Measurements from ENCODE around the gene GALNT18.

- TF ChIP-seq CTCF (IDR thresholded peaks at IDR 0.05; ENCODE audit: low read depth, low read length, missing input control) (no peak), JUND (IDR thresholded peaks at IDR 0.05) (no peak), SP1 (IDR thresholded peaks at IDR 0.05) (no peak), FOXA1 (IDR thresholded peaks at IDR 0.05) (no peak), ZBTB33 (IDR thresholded peaks at IDR 0.05) (no peak), TAF1 (conservative IDR thresholded peaks at IDR 0.05) (no peak), RAD21 (IDR thresholded peaks at IDR 0.05) (no peak), YY1 (IDR thresholded peaks at IDR 0.05) (no peak), GABPA (IDR thresholded peaks at IDR 0.05 in 1 of 2, conservative IDR thresholded peaks at IDR 0.05 in 1 of 2) (no peak), HNF4G (IDR thresholded peaks at IDR 0.05) (no peak), EGR1 (IDR thresholded peaks at IDR 0.05; ENCODE audit: low read depth in 2 of 2) (no peak)
- TF ChIP-seq, protein P1, sequence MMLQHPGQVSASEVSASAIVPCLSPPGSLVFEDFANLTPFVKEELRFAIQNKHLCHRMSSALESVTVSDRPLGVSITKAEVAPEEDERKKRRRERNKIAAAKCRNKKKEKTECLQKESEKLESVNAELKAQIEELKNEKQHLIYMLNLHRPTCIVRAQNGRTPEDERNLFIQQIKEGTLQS (IDR thresholded peaks at IDR 0.05), result no peak
- TF ChIP-seq, protein P2, sequence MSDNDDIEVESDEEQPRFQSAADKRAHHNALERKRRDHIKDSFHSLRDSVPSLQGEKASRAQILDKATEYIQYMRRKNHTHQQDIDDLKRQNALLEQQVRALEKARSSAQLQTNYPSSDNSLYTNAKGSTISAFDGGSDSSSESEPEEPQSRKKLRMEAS (IDR thresholded peaks at IDR 0.05), result no peak
- TF ChIP-seq, protein P3, sequence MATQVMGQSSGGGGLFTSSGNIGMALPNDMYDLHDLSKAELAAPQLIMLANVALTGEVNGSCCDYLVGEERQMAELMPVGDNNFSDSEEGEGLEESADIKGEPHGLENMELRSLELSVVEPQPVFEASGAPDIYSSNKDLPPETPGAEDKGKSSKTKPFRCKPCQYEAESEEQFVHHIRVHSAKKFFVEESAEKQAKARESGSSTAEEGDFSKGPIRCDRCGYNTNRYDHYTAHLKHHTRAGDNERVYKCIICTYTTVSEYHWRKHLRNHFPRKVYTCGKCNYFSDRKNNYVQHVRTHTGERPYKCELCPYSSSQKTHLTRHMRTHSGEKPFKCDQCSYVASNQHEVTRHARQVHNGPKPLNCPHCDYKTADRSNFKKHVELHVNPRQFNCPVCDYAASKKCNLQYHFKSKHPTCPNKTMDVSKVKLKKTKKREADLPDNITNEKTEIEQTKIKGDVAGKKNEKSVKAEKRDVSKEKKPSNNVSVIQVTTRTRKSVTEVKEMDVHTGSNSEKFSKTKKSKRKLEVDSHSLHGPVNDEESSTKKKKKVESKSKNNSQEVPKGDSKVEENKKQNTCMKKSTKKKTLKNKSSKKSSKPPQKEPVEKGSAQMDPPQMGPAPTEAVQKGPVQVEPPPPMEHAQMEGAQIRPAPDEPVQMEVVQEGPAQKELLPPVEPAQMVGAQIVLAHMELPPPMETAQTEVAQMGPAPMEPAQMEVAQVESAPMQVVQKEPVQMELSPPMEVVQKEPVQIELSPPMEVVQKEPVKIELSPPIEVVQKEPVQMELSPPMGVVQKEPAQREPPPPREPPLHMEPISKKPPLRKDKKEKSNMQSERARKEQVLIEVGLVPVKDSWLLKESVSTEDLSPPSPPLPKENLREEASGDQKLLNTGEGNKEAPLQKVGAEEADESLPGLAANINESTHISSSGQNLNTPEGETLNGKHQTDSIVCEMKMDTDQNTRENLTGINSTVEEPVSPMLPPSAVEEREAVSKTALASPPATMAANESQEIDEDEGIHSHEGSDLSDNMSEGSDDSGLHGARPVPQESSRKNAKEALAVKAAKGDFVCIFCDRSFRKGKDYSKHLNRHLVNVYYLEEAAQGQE (IDR thresholded peaks at IDR 0.05), result no peak
Measured at GRCh38 chr11:11641581-11641980, 19.8 kb upstream of the GALNT18 start.

Measured in liver (tissue), 3 donors.